Activated T-helper 1 cell treated with anti-CD3 and anti-CD28 coated beads, Interleukin-12 subunit alpha, Interleukin-12 subunit beta, Interleukin-2, Interleukin-4 antibody, amounts not matched to agents 30 ng/mL and 10 ng/mL and 1 ng/mL, durations not matched to agents 14 hours and 24 hours and 36 hours (primary cell): ENCODE results near the gene SLC9A3. TPM values are rescaled to one million over a fixed set of nuclear protein-coding genes. Genes with fewer than 3 reads are reported as not detected.

Experiments used
- DNase-seq: peaks from one replicate; pipeline ENCODE4 v3.0.0; 2021; ENCODE audit warnings: low spot score
- H3K27ac Mint-ChIP-seq: one replicate; pipeline ENCODE4 v1.8.0; 2021; ENCODE audit warnings: mild to moderate bottlenecking, mixed read lengths
- H3K27me3 Mint-ChIP-seq: one replicate; pipeline ENCODE4 v1.8.0; 2022; ENCODE audit warnings: mild to moderate bottlenecking, moderate library complexity, mixed read lengths; ENCODE audit not compliant: insufficient read depth
- H3K36me3 Mint-ChIP-seq: one replicate; pipeline ENCODE4 v1.8.0; 2021; ENCODE audit warnings: low read depth, mixed read lengths
- H3K4me1 Mint-ChIP-seq: one replicate; pipeline ENCODE4 v1.8.0; 2021; ENCODE audit warnings: low read depth, mixed read lengths
- H3K4me3 Mint-ChIP-seq: one replicate; pipeline ENCODE4 v1.8.0; 2021; ENCODE audit warnings: mild to moderate bottlenecking, moderate library complexity, mixed read lengths
- H3K9me3 Mint-ChIP-seq: one replicate; pipeline ENCODE4 v1.8.0; 2021; ENCODE audit warnings: mixed read lengths
- intact Hi-C: fragments of 100-400 bp; cut with micrococcal nuclease; formaldehyde crosslinking; loops from one replicate; pipeline ENCODE4 v1.15.1; 2024
- total RNA-seq: library from RNA; stranded (reverse); gene quantifications from 2 replicates; pipeline ENCODE4 v1.2.3, GENCODE V29; 2022

The SLC9A3 gene
- total RNA-seq, 1 donor from 2014 or later, result 3.0 TPM

DNA sequence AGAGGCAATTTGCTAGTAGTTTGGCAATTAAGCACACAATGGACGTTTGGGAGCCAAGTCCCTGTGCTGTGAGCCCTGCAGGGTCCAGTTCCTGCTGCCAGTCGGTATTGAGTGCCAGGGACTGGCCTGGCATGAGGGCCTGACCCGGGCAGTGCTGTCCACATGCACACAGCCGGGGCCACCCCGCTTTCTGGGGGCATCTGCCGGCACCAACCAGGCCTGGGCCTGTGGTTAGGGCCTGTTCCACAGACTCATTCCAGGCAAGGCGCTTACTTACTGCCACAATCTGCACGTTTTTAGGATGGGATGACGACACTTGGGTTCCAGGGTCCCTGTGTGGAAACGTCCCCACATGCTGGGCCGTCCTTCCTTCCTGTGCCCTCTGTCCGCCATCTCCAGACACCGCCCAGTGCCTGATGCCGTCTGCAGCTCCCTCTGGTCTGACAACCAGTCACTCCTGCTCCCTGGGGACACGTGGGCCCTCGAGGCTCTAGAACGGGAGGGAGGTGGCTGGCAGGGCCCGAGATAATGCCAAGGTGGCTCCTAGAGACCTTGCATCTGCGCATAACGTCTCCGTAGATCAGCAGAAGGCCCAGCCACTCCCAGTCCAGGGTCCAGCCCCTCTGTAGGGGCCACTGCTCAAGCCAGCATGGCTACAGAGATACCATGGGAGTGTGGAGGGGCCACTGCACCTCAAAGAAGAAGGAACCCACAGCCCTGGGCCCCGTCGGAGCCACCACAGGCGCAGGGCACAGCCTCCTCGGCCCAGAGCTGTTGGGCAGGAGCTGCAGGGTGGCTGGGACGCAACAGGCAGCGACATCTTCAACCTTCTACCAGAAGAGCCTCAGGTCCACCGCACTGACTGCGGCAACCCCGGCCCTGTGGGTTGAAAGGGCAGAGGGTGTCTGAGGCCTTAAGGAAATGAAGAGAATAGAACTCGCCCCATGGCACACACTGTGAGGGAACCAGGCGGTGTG lies 24.7 kb downstream of the SLC9A3 start:
- Mint-ChIP-seq H3K9me3 (no peaks in the 10 kb centered on the region), H3K4me1 (no peaks in the 10 kb centered on the region), H3K27me3 (no peaks in the 10 kb centered on the region), H3K4me3 (no peak overlapping the region), H3K27ac (no peak overlapping the region), H3K36me3 (no peaks in the 10 kb centered on the region)
- no peak for DNase-seq
- intact Hi-C loops, result no loop called here

- no peaks in the 10 kb centered on the region for H3K9me3 Mint-ChIP-seq
- intact Hi-C loops, result no loop called here
- no peak overlapping the region for H3K27ac Mint-ChIP-seq
- no peaks in the 10 kb centered on the region for H3K27me3 Mint-ChIP-seq
- no peaks in the 10 kb centered on the region for H3K4me1 Mint-ChIP-seq
- no peak for DNase-seq
- no peak overlapping the region for H3K4me3 Mint-ChIP-seq
- no peaks in the 10 kb centered on the region for H3K36me3 Mint-ChIP-seq
Measured at GRCh38 chr5:497871-498509, 26.3 kb downstream of the SLC9A3 start.

GRCh38 chr5:497090-497700 lies 27.1 kb downstream of the SLC9A3 start:
- H3K36me3 Mint-ChIP-seq, result no peaks in the 10 kb centered on the region
- no peak for DNase-seq
- no peaks in the 10 kb centered on the region for H3K4me1 Mint-ChIP-seq
- H3K4me3 Mint-ChIP-seq, result no peak overlapping the region
- H3K9me3 Mint-ChIP-seq, result no peaks in the 10 kb centered on the region
- H3K27me3 Mint-ChIP-seq, result no peaks in the 10 kb centered on the region
- H3K27ac Mint-ChIP-seq, result no peak overlapping the region
- intact Hi-C loops, result no loop called here

- Mint-ChIP-seq H3K27ac (no peak overlapping the region), H3K4me1 (no peaks in the 10 kb centered on the region), H3K4me3 (no peak overlapping the region), H3K27me3 (no peaks in the 10 kb centered on the region), H3K9me3 (no peaks in the 10 kb centered on the region), H3K36me3 (no peaks in the 10 kb centered on the region)
- DNase-seq, result no peak
- intact Hi-C loops, result no loop called here
Measured at GRCh38 chr5:496028-496427, 28.2 kb downstream of the SLC9A3 start.

DNA sequence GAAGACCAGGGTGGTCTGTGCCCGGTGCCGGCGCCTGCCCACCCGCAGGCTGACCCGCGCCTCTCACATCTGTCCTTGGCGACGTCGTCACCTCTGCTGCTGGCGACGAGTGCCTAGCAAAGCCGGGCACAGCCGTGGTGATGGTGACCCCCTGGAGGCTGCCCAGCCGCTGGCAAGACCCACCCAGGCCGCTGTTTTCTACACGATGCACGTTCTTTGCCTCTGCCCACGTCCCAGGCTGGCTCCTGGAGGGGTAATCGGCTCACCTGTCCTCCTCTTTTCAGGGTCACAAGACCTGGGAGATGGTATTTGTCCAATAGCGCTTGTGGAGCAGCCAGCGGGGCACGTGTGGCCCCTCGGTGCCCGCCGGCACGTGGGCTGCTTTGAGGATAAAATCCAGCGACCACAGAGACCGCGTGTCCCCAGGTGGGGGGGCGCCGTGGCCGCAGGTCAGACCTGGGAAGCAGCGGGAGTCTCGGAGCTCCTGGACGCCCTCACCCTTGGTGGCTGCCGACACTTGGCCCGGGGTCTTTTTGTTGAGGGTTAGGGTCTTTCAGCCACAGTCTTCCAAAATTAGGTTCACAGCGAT lies 29.5 kb downstream of the SLC9A3 start:
- Mint-ChIP-seq H3K27ac (no peak overlapping the region), H3K9me3 (no peaks in the 10 kb centered on the region), H3K27me3 (no peaks in the 10 kb centered on the region), H3K4me3 (no peak overlapping the region), H3K36me3 (no peaks in the 10 kb centered on the region), H3K4me1 (no peaks in the 10 kb centered on the region)
- intact Hi-C loops, result no loop called here
- DNase-seq, result no peak

DNA sequence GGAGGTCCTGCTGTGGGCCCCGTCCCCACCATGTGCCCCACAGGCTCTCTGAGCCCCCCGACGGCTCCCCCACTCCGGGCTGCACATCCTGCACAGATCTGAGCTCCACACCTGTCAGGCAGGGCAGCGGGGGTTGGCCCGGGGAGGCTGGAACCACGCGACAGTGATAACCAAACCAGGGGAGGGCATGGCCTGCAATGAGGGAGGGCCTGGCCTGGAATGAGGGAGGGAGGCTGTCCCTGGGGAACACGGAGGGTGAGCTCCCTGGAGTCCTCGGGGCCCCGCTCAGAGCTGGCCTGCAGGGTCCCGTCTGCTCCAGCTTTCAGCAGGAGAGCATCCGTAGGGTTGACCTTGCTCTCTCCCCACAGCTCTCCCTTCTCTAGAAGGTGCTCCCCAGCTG lies 30.5 kb downstream of the SLC9A3 start:
- H3K27me3 Mint-ChIP-seq, result no peaks in the 10 kb centered on the region
- no peak for DNase-seq
- H3K4me1 Mint-ChIP-seq, result no peaks in the 10 kb centered on the region
- no peak overlapping the region for H3K4me3 Mint-ChIP-seq
- H3K9me3 Mint-ChIP-seq, result no peaks in the 10 kb centered on the region
- intact Hi-C loops, result no loop called here
- H3K36me3 Mint-ChIP-seq, result no peaks in the 10 kb centered on the region
- no peak overlapping the region for H3K27ac Mint-ChIP-seq

DNA sequence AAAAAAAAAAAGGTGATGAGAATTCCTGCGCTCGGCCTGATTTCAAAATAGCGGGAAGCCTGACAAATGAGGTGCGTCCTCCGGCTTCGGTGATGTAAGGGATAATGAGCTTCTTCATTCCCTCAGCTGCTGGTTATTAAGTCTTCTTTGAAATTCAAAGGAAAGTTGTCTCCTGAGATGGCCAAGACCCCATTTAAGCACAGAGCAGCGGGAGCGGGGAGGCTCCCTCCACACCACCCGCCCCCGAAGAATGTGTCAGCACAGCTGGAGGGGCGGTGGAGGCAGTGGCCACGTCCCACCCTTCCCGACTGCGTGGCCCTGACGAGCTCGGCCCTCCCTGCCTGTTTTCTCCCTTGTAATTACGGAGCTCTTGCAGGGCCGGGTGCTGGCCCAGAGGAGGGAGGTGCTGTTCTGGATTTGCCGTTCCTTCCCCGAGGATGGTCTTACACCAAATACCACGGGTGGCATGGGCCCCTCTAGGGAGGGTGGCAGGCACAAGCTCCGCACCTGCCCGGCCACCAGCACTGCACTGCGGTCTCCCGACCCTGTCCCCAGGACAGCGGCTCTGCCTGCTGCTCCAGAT lies 31.0 kb downstream of the SLC9A3 start:
- H3K36me3 Mint-ChIP-seq, result no peaks in the 10 kb centered on the region
- H3K27me3 Mint-ChIP-seq, result no peaks in the 10 kb centered on the region
- H3K27ac Mint-ChIP-seq, result no peak overlapping the region
- intact Hi-C loops, result no loop called here
- no peaks in the 10 kb centered on the region for H3K9me3 Mint-ChIP-seq
- DNase-seq, result no peak
- no peaks in the 10 kb centered on the region for H3K4me1 Mint-ChIP-seq
- H3K4me3 Mint-ChIP-seq, result no peak overlapping the region

DNA sequence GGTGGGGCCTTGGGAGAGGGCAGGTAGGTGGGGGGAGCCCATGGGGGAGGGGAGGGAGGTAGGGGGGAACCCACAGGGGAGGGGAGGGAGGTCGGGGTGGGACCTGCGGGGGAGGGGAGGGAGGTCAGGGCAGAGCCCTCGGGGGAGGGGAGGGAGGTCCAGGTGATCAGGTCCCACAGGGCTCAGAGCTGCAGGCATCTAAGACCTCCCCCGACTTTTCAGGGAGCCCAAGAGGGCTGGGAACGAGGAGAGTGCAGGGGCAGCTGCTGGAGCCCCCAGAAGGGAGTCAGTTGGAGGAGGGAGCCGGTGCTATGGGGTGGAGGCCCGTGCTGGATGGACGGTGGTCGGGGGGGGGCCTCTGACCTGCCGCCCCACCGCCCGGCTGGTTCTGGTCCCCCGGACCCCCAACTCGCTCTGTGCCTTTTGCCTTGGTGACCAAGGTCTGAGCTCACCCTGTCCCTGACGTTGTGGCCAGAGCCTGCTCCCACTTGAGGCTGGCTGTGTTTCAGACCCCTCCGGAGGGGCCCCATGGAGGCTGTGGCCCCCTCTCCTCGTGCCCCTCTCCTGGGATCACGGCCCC lies 31.8 kb downstream of the SLC9A3 start:
- Mint-ChIP-seq H3K27me3 (no peaks in the 10 kb centered on the region), H3K36me3 (no peaks in the 10 kb centered on the region), H3K4me1 (no peaks in the 10 kb centered on the region), H3K27ac (no peak overlapping the region), H3K4me3 (no peak overlapping the region), H3K9me3 (no peaks in the 10 kb centered on the region)
- intact Hi-C loops, result no loop called here
- DNase-seq, result no peak

DNA sequence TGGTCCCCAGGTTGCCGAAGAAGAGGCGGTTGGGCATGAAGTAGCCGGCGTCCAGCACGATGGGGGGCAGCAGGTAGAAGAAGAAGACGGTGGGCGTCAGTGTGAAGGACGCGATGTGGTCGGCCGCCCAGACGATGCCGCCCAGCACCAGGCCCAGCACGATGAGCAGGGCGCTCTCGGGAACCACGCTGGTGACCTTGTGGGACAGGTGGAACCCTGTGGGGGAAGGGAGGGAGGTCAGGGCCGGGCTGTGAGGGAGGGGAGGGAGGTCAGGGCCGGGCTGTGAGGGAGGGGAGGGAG lies 32.4 kb downstream of the SLC9A3 start:
- Mint-ChIP-seq H3K27ac (no peak overlapping the region), H3K36me3 (no peaks in the 10 kb centered on the region), H3K4me3 (no peak overlapping the region), H3K4me1 (no peaks in the 10 kb centered on the region), H3K9me3 (no peaks in the 10 kb centered on the region), H3K27me3 (no peaks in the 10 kb centered on the region)
- no peak for DNase-seq
- intact Hi-C loops, result no loop called here

- Mint-ChIP-seq H3K36me3 (no peaks in the 10 kb centered on the region), H3K27me3 (no peaks in the 10 kb centered on the region), H3K4me3 (no peak overlapping the region), H3K9me3 (no peaks in the 10 kb centered on the region), H3K27ac (no peak overlapping the region), H3K4me1 (no peaks in the 10 kb centered on the region)
- DNase-seq, result no peak
- intact Hi-C loops, result no loop called here
Measured at GRCh38 chr5:491119-491855, 33.0 kb downstream of the SLC9A3 start.

- intact Hi-C loops, result no loop called here
- no peak overlapping the region for H3K27ac Mint-ChIP-seq
- H3K4me1 Mint-ChIP-seq, result no peaks in the 10 kb centered on the region
- no peak for DNase-seq
- H3K36me3 Mint-ChIP-seq, result no peaks in the 10 kb centered on the region
- H3K9me3 Mint-ChIP-seq, result no peaks in the 10 kb centered on the region
- no peaks in the 10 kb centered on the region for H3K27me3 Mint-ChIP-seq
- H3K4me3 Mint-ChIP-seq, result no peak overlapping the region
Measured at GRCh38 chr5:490116-491106, 33.8 kb downstream of the SLC9A3 start.
